ENCODE results near the gene MROH9.
A peak's percentile ranks its signal among the peaks of the same experiment; 100 is the strongest.
"Not testable (repeated sequence)": the region's sequence is repeated elsewhere in the genome, so short reads cannot be mapped to it uniquely, and the experiment has no call there.

Gene MROH9, protein sequence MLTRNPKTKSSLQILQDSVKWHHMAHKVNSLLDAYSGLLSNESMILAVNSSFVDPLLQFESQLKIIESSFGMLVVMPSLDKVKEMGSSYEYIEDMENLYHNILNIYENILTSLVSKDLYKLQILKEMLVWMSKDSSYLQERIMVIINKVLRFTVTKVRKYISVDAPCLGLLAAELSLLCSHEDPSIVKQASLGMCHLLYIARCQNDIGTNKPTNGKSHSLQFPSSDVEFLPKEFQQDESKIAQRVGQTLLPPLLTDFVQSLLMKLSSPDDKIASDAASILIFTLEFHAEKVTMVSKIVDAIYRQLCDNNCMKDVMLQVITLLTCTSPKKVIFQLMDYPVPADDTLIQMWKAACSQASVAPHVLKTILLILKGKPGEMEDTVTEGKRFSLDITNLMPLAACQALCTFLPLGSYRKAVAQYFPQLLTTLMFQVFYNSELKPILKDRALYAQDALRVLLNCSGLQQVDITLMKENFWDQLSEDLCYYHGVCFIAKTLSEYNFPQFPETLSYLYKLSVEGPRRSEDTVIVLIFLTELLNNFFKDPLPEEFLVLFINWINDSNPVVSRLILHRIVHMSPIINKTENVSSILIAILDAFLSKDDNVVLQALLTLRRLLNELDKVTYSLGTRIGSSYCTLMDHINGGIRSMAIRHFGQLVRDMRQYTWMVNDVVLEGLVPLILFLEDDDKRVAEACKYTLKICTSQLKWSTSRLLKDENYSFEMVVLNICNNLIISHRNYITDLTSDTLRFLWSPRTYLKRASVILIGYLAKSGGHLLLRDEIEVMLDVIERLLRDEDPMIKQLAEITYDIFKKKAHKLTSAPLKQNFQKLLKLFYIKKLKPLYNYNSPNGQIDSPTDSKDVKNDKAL

DNA sequence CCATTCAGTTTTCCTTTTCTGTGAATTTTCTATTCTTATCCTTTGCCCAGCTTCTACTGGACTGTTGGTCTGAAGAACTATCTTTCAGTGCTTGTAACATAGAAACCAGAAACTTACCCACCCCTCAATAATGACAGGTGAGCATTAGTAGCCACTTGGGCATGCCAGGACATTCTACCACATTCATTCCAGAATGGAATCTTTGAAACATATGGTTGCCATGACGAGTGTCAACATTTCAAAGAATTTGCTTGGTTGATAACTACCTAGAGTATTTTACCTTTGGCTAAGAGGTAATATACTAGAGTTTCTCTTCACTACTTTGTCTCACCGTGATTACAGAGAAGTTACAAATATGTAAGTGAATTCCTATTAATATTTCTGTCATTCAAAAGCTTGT is at the start of gene MROH9:
TSS of gene MROH9 (plus strand) at position 304 of the 400 bp plus-strand sequence. CDS start 10,023 bp downstream, outside the sequence.
- no peak for DNase-seq

DNA sequence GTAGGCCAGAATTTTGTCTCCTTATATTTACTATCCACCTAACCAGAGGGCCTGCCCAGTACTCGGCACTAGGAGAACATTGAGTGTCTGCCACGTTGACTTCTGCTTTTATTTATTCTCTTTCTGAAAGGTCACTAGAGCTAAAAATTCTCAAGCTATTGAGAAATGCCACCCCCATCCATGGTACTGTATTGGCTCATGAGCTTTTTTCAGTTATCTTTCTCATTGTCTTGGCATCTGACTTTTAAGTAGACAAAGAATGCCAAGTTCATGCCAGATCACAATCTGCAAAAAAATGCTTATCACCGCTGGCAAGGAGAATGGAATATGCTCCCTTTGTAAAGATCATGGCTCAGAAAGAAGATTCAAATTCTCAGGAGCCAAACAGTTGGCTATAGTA is 49.8 kb upstream of the MROH9 start:
- DNase-seq: no peak

DNA sequence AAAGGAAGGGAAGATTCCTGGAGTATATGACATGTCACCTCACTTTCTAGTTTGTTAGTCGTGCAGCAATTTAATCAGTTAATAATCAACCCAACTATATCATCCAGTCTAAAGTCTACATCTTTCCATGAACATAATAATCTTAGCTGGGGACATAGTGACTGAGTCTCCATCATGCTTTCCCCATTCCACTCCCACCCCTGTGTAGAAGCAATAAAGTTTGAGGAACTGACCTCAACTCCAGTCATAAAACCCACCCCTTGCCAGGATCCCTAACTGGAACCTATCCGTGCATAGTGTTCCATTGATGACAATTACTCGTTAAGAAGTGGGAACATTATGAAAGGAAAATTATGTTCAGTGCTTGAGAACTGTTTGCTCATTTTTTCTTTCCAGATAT is 48.9 kb upstream of the MROH9 start:
- DNase-seq: no peak

DNA sequence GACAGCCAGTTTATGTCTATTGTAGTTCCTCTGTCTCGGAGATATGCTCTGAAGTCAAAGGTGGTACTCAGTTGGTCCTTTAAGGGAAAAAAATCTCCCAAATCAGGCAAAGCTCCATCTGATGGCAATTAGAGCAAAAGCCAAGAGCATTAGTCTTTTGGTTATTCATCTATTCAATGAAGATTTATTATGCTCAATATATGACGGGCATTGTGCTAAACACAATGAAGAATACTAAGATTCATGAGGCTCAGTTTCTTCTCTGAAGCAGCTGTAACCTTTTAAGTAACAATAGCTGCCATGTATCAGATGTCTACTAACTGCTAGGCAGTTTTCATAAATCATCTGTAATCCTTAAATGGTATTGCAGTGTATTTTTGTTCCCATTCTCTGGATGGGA is 47.6 kb upstream of the MROH9 start:
- DNase-seq: no peak

DNA sequence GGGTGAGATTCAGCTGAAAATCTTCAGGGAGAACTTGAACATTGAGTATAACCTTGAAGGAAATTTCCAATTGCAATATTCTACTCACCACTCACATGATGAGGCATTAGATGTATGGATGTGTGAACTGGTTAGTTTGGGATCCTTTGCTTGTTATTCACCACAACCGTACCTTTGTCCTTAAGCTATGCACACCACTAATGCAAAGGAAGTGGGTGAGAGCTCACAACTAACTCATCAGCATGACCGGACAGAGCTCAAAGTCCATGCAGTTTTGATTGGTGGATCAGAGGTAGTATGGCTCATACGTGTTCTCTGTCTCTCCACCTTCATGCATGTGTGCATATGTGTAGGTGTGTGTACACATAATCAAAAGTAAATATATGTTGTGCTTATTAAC is 43.5 kb upstream of the MROH9 start:
- no peak for DNase-seq

DNA sequence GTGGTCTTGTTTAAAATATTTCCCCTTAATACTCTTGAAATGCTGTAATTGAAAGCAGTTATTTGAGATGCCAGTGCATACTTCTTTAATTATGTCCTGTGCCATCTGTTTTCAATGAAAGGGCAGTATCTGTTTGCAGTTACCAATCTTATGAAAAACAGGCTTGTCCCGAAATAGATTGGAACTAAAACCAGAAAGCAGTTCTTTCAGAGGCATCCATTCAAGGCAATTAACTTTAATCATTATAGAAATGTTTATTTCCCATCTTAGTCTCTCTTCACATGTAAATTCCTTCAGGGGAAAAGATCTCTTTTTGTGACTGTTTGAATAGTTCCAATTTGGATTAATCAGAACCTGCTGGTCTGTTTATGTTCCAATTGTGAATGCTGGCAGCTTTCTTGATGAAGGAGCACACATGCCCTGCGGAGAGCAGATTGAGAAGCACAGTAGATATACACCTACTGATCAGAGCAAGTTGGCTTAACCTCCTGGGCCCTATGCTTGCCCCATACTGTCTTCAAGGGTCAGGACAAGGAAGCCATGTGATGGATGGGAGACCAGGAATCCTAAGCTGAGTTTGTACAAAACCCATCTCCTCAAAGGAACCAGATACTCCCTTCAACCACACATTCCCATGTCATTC is 41.6 kb upstream of the MROH9 start:
- DNase-seq: no peak

DNA sequence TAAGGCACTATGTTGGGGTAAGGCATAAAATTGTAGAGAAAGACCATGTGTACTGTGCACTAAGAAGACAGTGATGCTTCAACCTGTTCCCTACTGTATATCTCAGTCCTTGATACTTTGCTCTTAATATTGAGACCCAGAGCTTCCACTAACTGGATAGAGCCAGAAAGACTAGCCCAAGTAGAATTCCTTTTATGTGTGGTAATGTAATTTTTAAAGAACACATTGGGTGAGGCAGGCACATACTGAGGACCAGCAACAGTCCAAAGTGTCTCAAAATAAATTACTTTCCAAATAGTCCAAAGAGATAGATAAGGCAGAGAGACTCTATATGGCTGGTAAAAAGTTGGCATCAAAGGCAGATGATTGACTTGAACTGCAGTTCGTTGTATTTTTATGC is 31.4 kb upstream of the MROH9 start:
- no peak for DNase-seq

DNA sequence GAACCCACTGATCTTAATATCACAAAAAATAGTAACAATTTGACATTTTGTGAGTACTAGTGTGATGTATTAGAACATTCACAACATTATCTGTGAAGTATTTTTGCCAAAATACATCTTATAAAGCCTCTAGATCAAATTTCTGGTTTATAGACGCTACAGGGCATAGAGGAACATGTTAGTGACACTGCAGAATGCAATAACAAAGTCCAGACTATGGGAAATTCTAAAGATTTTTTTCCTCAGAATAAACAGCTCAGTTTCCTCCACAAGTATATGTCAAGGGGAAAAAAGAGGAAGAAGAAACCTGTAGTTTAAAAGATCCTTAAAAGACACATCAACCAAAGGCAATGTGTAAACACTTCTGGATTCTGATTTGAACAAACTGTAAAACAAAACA is 26.4 kb upstream of the MROH9 start:
- no peak for DNase-seq

DNA sequence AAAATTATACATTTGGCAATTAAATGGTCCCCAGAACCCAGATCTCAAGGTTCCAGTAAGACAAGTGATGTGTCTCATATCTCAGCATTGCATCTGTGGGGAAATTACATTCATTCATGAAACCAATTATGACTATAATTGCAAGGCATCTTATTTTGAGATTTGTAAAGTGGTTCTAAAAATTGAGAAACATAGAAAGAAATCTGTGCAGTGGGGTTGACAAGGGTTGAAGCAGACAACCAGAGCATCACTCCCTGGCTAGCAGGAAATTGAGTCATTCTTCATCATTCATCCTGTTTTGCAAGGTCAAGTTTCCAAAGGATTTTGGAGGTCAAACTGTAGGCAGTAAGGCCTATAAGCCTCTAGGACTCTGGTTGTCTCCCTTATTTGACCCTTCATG is 25.1 kb upstream of the MROH9 start:
- no peak for DNase-seq

DNA sequence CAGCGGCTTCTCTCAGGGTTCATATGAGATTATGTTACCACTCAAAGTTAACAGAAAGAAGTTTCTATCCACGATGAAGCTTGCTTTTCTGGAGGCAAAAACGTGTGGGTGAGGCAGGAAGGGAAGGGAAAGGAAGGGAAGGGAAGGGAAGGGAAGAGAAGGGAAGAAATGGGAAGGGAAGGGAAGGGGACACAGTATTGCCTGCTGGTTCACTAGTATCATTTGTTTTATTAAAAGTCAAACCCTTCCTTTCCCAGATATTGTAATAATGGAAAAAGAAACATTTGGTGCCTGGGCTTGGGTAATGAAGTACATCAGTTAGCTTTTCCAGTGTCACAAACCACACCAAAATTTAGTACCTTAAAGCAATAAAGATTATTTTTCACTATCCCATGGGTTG is 18.0 kb upstream of the MROH9 start:
- DNase-seq: no peak

DNA sequence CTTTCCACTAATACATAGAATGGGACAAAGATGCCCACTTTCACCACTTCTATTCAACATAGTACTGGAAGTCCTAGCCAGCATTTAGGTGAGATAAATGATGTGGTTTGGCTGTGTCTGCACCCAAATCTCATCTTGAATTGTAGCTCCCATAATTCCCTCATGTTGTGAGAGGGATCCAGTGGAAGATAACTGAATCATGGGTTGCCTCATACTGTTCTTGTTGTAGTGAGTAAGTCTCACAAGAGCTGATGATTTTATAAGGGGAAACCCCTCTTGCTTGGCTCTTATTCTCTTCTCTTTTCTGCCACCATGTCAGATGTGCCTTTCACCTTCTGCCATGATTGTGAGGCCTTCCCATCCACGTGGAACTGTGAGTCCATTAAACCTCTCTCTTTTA is 10.7 kb upstream of the MROH9 start:
- DNase-seq: not testable (repeated sequence)

DNA sequence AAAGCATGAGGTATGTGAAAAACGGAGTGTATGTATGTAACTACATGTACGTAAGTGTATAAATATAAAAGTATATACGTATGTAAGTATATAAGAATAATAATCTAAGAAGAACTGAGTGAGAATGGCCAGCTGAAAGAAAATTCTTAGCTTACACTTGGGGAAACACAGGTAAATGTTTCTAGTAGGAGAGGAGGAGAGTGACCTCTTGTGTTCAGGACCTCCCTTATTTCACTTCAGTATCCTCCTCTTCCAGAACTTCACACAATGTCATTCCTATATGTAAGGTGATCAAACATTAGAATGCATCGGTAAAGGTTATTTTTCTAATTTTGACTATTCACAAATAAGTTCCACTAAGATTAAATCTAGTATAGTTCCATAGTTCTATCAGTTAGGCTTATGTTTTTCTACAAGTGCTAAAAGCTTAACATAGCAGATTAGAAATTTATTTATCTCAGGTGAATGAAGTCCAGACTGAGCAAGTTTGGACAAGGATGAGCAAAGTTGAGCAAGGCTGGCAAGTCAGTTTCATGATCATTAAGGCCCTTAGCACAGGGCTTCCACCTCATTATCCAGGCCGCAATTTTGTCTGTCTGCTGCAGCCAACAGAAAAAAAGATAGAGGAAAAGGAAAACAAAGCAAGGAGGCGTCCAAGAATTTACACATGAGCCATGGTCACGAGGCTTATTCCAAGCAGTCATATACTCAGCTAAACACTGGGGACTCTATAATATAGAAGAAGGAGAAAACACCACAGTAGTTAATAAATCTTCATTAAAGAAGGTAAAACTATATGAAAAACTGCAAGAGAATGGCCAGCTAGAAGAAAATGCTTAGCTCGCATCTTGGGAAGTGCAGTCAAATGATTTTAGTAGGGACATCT is 7.1 kb upstream of the MROH9 start:
- no peak for DNase-seq

DNA sequence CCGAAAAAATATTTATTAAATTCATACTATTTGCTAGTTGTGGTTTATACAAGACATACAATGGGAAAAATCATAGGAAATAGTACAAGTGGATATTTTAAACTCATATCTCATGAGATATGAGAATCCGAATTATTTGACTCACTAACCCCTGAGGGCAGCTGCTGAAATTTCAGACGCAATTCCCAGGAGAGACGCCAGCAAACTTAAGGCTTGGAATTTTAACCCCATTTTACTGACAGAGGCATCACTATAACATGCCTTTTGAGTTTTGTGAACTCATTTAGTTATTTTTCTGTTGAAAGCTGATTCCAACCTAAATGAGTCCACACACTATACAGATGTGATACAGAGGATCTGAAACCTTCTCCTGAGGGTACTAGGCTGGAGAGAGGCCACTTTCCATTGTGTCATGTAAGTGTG is 5.9 kb upstream of the MROH9 start:
- DNase-seq: no peak

DNA sequence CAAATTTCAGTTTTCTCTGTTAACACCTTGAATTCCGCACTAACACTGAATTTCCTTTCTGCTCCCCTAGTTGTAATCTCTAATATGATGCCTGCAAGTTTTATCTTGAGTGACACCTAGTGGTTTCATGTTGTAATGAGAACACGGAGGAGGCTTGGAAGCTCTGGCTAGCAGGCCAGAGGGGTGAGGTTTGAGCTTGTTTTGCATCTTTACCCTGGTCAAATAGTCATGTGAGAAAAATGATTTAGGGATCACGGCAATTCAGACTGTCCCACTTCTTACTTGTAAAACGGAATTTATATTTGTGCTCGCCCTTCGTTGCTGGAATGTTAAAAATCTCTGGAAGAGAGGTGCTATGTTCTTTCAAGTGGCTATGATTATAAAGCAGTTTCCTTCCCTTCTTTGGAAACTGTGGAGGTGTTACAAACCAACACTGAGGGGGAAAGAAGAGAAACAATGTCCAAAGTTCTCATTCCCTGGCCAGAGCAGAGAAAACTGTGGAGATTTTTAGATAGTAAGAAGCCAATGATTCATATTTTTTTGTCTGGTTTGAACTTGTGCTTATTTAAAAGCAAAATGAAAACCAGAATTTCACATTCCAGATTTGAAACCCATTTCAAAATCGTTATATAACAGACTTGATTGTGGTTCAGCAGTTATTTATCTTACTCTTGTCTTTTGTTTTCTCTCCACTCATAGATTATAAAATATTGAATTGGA is 5.3 kb upstream of the MROH9 start:
- DNase-seq: peak; percentile 59

DNA sequence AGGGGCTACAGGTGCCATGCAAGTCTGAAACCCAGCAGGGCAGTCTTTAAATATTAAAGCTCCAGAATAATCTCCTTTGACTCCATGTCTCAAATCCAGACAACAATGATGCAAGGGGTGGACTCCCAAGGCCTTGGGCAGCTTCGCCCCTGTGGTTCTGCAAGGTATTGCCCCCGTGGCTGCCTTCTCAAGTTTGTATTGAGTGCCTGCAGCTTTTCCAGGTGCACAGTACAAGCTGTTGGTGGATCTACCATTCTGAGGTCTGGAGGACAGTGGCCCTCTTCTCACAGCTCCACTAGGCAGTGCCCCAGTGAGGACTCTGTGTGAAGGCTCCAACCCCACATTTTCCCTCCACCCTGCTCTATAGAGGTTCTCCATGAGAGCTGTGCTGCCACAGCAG is 3.7 kb upstream of the MROH9 start:
- no peak for DNase-seq

DNA sequence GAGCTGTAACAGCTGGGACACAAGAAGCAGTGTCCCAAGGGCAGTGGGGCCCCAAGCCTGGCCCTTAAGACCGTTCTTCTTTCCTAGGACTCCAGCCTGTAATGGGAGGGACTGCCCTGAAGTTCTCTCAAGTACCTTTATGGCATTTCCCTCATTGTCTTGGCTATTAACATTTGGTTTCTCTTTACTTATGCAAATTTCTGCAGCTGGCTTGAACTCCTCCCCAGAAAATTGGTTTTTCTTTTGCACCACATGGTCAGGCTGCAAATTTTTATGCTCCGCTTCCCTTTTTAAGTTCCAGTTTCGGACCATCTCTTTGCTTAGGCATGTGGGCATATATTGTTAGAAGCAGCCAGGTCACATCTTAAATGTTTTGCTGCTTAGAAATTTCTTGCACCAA is 3.1 kb upstream of the MROH9 start:
- no peak for DNase-seq

DNA sequence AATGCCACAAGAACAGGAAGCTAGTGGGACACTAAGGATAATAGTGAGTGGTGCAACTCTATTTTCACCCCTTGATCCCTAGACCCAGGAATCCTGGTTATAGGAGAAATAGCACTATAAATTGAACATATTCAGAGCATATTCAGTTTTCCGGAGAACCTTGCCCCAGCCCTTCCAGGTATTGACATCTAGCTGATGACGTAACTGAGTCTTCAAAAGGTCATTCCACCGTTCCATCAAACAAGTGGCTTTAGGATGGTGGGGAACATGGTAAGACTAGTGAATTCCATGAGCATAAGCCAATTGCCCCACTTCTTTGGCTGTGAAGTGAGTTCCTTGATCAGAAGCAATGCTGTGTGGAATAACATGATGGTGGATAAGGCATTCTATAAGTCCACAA is 2.9 kb downstream of the MROH9 start:
- DNase-seq: no peak

DNA sequence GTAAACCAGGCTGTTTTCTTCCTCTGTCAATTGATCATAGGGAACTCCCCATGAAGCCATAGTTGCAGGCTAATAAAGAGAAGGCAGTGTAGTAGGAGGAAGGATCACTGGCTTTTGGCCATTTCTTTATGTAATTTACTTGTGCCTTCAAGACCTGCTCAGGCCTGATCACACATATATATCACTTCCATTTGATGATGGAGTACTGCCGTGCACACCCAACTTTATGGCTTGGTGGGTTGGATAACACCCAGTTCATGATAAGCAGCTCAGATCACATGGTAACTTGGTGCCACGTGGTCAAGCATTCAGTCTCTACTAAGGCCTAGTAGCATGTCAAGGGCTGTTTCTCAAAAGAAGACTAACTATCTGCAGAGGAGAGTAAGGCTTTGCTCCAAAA is 4.1 kb downstream of the MROH9 start:
- no peak for DNase-seq

DNA sequence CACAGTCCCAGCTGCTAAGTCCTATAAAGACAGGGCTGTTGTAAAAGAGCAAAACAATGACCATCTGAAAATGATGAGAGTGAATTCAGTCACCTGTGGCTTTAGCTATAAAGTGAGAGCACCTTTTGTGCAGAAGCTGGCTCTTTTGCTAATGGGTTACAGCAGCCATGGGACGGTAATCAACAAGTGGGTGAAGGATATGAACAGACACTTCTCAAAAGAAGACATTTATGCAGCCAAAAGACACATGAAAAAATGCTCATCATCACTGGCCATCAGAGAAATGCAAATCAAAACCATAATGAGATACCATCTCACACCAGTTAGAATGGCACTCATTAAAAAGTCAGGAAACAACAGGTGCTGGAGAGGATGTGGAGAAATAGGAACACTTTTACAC is 16.4 kb downstream of the MROH9 start:
- not testable (repeated sequence) for DNase-seq

DNA sequence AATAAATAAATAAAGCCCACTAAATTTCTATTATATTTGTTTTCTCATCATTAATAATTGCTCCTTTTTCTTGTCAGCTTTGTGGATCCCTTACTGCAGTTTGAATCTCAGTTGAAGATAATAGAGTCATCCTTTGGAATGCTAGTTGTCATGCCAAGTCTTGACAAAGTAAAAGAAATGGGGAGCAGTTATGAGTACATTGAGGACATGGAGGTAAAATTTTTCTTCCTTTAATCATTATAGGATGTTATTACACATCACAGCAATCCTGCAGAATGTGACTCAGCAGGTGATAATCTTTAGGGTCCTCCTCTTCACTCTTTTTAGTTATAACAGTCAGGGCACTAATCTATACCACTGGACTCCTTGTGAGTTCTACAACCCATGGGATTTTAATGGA is 24.1 kb downstream of the MROH9 start:
- DNase-seq: no peak

DNA sequence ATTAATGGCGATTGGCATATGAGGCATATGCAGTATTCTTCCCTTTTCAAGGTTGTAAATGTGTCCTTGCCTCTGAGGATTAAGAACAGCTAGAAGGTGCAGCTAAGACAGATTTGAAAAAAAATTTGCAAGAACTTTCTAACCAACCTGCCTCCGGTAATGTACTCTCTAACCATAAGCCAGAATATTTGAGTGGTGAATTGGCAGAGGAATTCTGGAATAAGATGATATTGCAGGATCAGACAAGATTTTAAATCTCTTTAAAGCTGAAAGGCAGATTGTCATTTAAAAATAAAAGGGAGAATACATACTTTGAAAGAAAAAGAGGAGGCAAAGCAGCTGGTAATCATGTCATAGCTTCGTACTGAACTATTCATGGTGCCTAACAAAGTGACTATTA is 29.2 kb downstream of the MROH9 start:
- no peak for DNase-seq

Measured in NCI-H1105 (cell line).